IMR-90 (cell line): ENCODE results near the gene BBS12. TPM values are rescaled to one million over a fixed set of nuclear protein-coding genes. Genes with fewer than 3 reads are reported as not detected.

ENCODE experiments used
- ATAC-seq: fragments of 200-7000 bp; cut with Tn5 transposase; 2 replicates; pipeline ENCODE4 v1.9.1; 2020; ENCODE audit warnings: low read depth, mild to moderate bottlenecking, moderate library complexity
- BruUV-seq: library from RNA; stranded (reverse); fragments of 400-500 nt; replicated peaks from 2 replicates; lab custom pipeline; 2021; lab: Mats Ljungman, UMichigan
- CTCF ChIA-PET: fragments of 300-600 bp; formaldehyde crosslinking; extraction: SDS; loops from one replicate; lab custom pipeline; 2021; ENCODE audit warnings: antibody characterized with exemption; lab: Yijun Ruan, JAX
- POLR2A ChIA-PET: fragments of 300-600 bp; sonication (Branson Sonifier 250); formaldehyde crosslinking; loops from one replicate; lab custom pipeline; 2022; ENCODE audit warnings: antibody characterized with exemption; ENCODE audit not compliant: unreplicated experiment; lab: Charles Lee
- DNase-seq: peaks from one replicate; pipeline ENCODE4 v3.0.0; 2013
- H2AFZ ChIP-seq: replicated peaks from 2 replicates; pipeline ENCODE3; 2013; ENCODE audit warnings: low read length, mild to moderate bottlenecking; ENCODE audit not compliant: poor library complexity
- H2AK5ac ChIP-seq: 2 replicates; pipeline ENCODE4 v1.6.1; 2013; ENCODE audit warnings: low read depth, low read length, inconsistent platforms
- H2AK9ac ChIP-seq: replicated peaks from 2 replicates; pipeline ENCODE3; 2013; ENCODE audit warnings: mild to moderate bottlenecking, low read depth, low read length, moderate library complexity; ENCODE audit not compliant: poor library complexity
- H2BK120ac ChIP-seq: 2 replicates; pipeline ENCODE4 v1.6.1; 2013; ENCODE audit warnings: low read depth, low read length, inconsistent platforms
- H2BK15ac ChIP-seq: 3 replicates; pipeline ENCODE4 v1.6.1; 2013; ENCODE audit warnings: low read depth, low read length, inconsistent platforms
- H2BK20ac ChIP-seq: 2 replicates; pipeline ENCODE4 v1.6.1; 2013; ENCODE audit warnings: low read depth, mild to moderate bottlenecking, inconsistent platforms, low read length, moderate library complexity
- H2BK5ac ChIP-seq: 2 replicates; pipeline ENCODE4 v1.6.1; 2013; ENCODE audit warnings: mild to moderate bottlenecking, low read depth, low read length, inconsistent platforms; ENCODE audit not compliant: poor library complexity, severe bottlenecking
- H3K14ac ChIP-seq: replicated peaks from 2 replicates; pipeline ENCODE4 v1.6.1; 2013; ENCODE audit warnings: low read depth, low read length, inconsistent platforms
- H3K18ac ChIP-seq: 2 replicates; pipeline ENCODE4 v1.6.1; 2013; ENCODE audit warnings: low read depth, low read length, control low read depth
- H3K23ac ChIP-seq: 2 replicates; pipeline ENCODE4 v1.6.1; 2013; ENCODE audit warnings: low read depth, low read length, inconsistent platforms
- H3K27ac ChIP-seq: 2 replicates; pipeline ENCODE4 v1.5.1; 2013; ENCODE audit warnings: mild to moderate bottlenecking, control low read depth, low read length; ENCODE audit not compliant: insufficient read depth
- H3K27me3 ChIP-seq: 2 replicates; pipeline ENCODE4 v1.6.1; 2013; ENCODE audit warnings: low read length; ENCODE audit not compliant: control insufficient read depth, insufficient read depth
- H3K36me3 ChIP-seq: 2 replicates; pipeline ENCODE4 v1.6.1; 2013; ENCODE audit warnings: low read length, mixed read lengths; ENCODE audit not compliant: control insufficient read depth, insufficient read depth
- H3K4ac ChIP-seq: 2 replicates; pipeline ENCODE4 v1.6.1; 2013; ENCODE audit warnings: low read depth, low read length, inconsistent platforms
- H3K4me1 ChIP-seq: 2 replicates; pipeline ENCODE4 v1.6.1; 2013; ENCODE audit warnings: low read length, mixed read lengths; ENCODE audit not compliant: control insufficient read depth, insufficient read depth
- H3K4me2 ChIP-seq: 2 replicates; pipeline ENCODE4 v1.6.1; 2013; ENCODE audit warnings: low read depth, mild to moderate bottlenecking, control low read depth, low read length, moderate library complexity
- H3K4me3 ChIP-seq: 2 replicates; pipeline ENCODE4 v1.5.1; 2013; ENCODE audit warnings: low read depth, mild to moderate bottlenecking, control low read depth, low read length, moderate library complexity; ENCODE audit not compliant: insufficient read depth
- H3K56ac ChIP-seq: 2 replicates; pipeline ENCODE4 v1.6.1; 2013; ENCODE audit warnings: low read length, inconsistent platforms; ENCODE audit not compliant: insufficient read depth; ENCODE audit errors: extremely low read depth
- H3K79me1 ChIP-seq, 2 experiments: 2 replicates each; pipeline ENCODE4 v1.6.1; 2013; ENCODE audit warnings: low read length in 2 of 2, inconsistent platforms in 1 of 2, low read depth in 1 of 2
- H3K9ac ChIP-seq: 2 replicates; pipeline ENCODE4 v1.6.1; 2013; ENCODE audit warnings: low read depth, low read length, control low read depth
- H3K9me1 ChIP-seq: 2 replicates; pipeline ENCODE4 v1.6.1; 2013; ENCODE audit warnings: low read length, inconsistent platforms; ENCODE audit not compliant: insufficient read depth
- H3K9me3 ChIP-seq: 2 replicates; pipeline ENCODE4 v1.6.1; 2013; ENCODE audit warnings: low read length; ENCODE audit not compliant: control insufficient read depth, insufficient read depth
- H4K20me1 ChIP-seq: 2 replicates; pipeline ENCODE4 v1.6.1; 2013; ENCODE audit warnings: low read length, inconsistent platforms; ENCODE audit not compliant: insufficient read depth
- H4K5ac ChIP-seq: 2 replicates; pipeline ENCODE4 v1.6.1; 2013; ENCODE audit warnings: mild to moderate bottlenecking, low read depth, low read length, control low read depth
- H4K8ac ChIP-seq, 2 experiments: 2 replicates each; pipeline ENCODE4 v1.6.1; 2013; ENCODE audit warnings: low read depth in 2 of 2, low read length in 2 of 2, control low read depth in 1 of 2, inconsistent platforms in 1 of 2
- H4K91ac ChIP-seq: 2 replicates; pipeline ENCODE4 v1.6.1; 2013; ENCODE audit warnings: low read depth, low read length, inconsistent platforms; ENCODE audit not compliant: insufficient read depth
- CEBPB ChIP-seq: IDR thresholded peaks from 2 replicates; pipeline ENCODE4 v1.6.1; 2012; ENCODE audit warnings: low read depth, low read length, improper control_type of control experiment
- POLR2A ChIP-seq: IDR thresholded peaks from 2 replicates; pipeline ENCODE4 v1.6.1; 2012; ENCODE audit warnings: mild to moderate bottlenecking, low read depth, low read length
- dilution Hi-C: fragments of 300-500 bp; cut with HindIII; formaldehyde crosslinking; loops from one replicate; pipeline ENCODE4 v1.14.3; 2018; ENCODE audit warnings: low sequenced_read_pairs; ENCODE audit not compliant: unreplicated experiment
- in situ Hi-C: fragments of 300-500 bp; cut with MboI; formaldehyde crosslinking; loops from 3 replicates; pipeline ENCODE4 v1.14.3; 2019; ENCODE audit warnings: low sequenced_read_pairs, inconsistent platforms, mixed read lengths
- intact Hi-C: fragments of 100-400 bp; cut with micrococcal nuclease; formaldehyde crosslinking; loops from 2 replicates; pipeline ENCODE4 v1.10.0; 2022
- polyA plus RNA-seq, 3 experiments: library from polyadenylated mRNA; depleted of rRNA; stranded (reverse); fragments of >200 nt; gene quantifications; 2 replicates each; pipeline ENCODE4 v1.2.3, GENCODE V29; 2012; ENCODE audit warnings: low replicate concordance in 1 of 3
- total RNA-seq: library from RNA; depleted of rRNA; stranded (reverse); fragments of >200 nt; gene quantifications from 2 replicates; pipeline ENCODE4 v1.2.3, GENCODE V29; 2012

The BBS12 gene
- total and polyA plus RNA-seq, 2 of the 4 experiments (the other 2 are of a cell fraction) = 1.1 to 5.9 TPM

- Histone ChIP-seq H3K4me2 (no peak overlapping the region), H2BK5ac (no peak overlapping the region), H3K14ac (no peak overlapping the region), H3K9me1 (no peaks in the 10 kb centered on the region), H4K5ac (no peak overlapping the region), H4K8ac (no peak overlapping the region), H3K4me1 (no peaks in the 10 kb centered on the region), H3K79me1 (no peaks in the 10 kb centered on the region), H3K9me3 (no peaks in the 10 kb centered on the region), H2AFZ (no peak overlapping the region), H3K9ac (no peak overlapping the region), H3K56ac (no peak overlapping the region), H3K27ac (no peak overlapping the region), H3K36me3 (no peaks in the 10 kb centered on the region), H3K4me3 (no peak overlapping the region), H3K18ac (no peak overlapping the region), H2BK15ac (no peak overlapping the region), H4K91ac (no peak overlapping the region), H2AK5ac (no peak overlapping the region), H3K27me3 (no peaks in the 10 kb centered on the region), H4K20me1 (no peaks in the 10 kb centered on the region), H2BK120ac (no peak overlapping the region), H3K23ac (no peak overlapping the region), H2BK20ac (no peak overlapping the region), H3K4ac (no peak overlapping the region), H2AK9ac (no peak overlapping the region)
- dilution Hi-C loops (no loop called here), intact Hi-C loops (loop anchor here (10.0 kb wide), 1 partner anchor 804 kb away; no protein-coding TSS in a partner anchor), in situ Hi-C loops (loop anchor here (25.0 kb wide), 1 partner anchor 797 kb away; no protein-coding TSS in a partner anchor)
- BruUV-seq = no TSS peak
- ChIA-PET POLR2A (no interaction called here), CTCF (interaction anchor here (0.6 kb wide), 1 partner anchor 1137 kb away, joined by 5 read pairs; no protein-coding TSS in a partner anchor)
- ATAC-seq = no peak
- no peak for DNase-seq
- no peak for TF ChIP-seq POLR2A
- peak; percentile 68 for TF ChIP-seq CEBPB
These were observed 23.3 kb upstream of the BBS12 start for GRCh38 chr4:122709236-122709635.
